B cell (primary cell): Measurements from ENCODE around the gene NAGPA. TPM values are rescaled to one million over a fixed set of nuclear protein-coding genes. Genes with fewer than 3 reads are reported as not detected.

Experiments
- ATAC-seq: fragments of 200-7000 bp; cut with Tn5 transposase; one replicate; pipeline ENCODE4 v1.10.0; 2021; ENCODE audit warnings: low read depth, mild to moderate bottlenecking, moderate number of reproducible peaks, moderate library complexity
- CTCF ChIA-PET: fragments of 350-600 bp; sonication (Branson Sonifier 250); formaldehyde crosslinking; loops from one replicate; lab custom pipeline; 2021; ENCODE audit warnings: antibody characterized with exemption, inconsistent platforms; lab: Charles Lee
- POLR2A ChIA-PET: fragments of 350-600 bp; sonication (Branson Sonifier 250); formaldehyde crosslinking; loops from one replicate; lab custom pipeline; 2021; ENCODE audit warnings: antibody characterized with exemption; lab: Charles Lee
- DNase-seq: peaks from one replicate; pipeline ENCODE4 v3.0.0; 2013
- H2AFZ ChIP-seq: 2 replicates; pipeline ENCODE4 v1.6.1; 2012; ENCODE audit warnings: mild to moderate bottlenecking, low read depth, low read length; ENCODE audit not compliant: insufficient read depth, poor library complexity, severe bottlenecking
- H3K27ac ChIP-seq, 2 donors: 1 replicate in 1 of 2; 2 replicates in 1 of 2; pipeline ENCODE4 v1.5.1; 2012 to 2013; ENCODE audit warnings: low read length in 2 of 2, mild to moderate bottlenecking in 2 of 2, moderate library complexity in 1 of 2
- H3K27me3 ChIP-seq, 4 experiments: fragments of 200-600 bp in 1 of 4; sonication (generic) in 1 of 4; replicated peaks in 1 of 4; 1 replicate in 2 of 4; 2 replicates in 2 of 4; pipeline versions ENCODE4 v1.6.1 to v1.7.0; 2013 to 2016; ENCODE audit warnings: low read length in 3 of 4, mild to moderate bottlenecking in 2 of 4, mixed read lengths in 1 of 4, moderate library complexity in 1 of 4; ENCODE audit not compliant: insufficient read depth in 4 of 4, control insufficient read depth in 3 of 4; ENCODE audit errors: control extremely low read depth in 1 of 4
- H3K36me3 ChIP-seq, 2 experiments: replicated peaks in 1 of 2; 1 replicate in 1 of 2; 2 replicates in 1 of 2; pipeline versions ENCODE4 v1.6.1 to v1.7.1; 2013; ENCODE audit warnings: low read length in 1 of 2; ENCODE audit not compliant: insufficient read depth in 2 of 2, control insufficient read depth in 1 of 2; ENCODE audit errors: control extremely low read depth in 1 of 2, extremely low read depth in 1 of 2
- H3K4me1 ChIP-seq, 2 donors: fragments of 200-600 bp in 1 of 2; sonication (generic) in 1 of 2; 1 replicate in 1 of 2; 2 replicates in 1 of 2; pipeline versions ENCODE4 v1.5.1 to v1.6.1; 2013 to 2017; ENCODE audit warnings: low read length in 2 of 2; ENCODE audit not compliant: control insufficient read depth in 2 of 2, insufficient read depth in 2 of 2
- H3K4me2 ChIP-seq: replicated peaks from 2 replicates; pipeline ENCODE3; 2012; ENCODE audit warnings: mild to moderate bottlenecking, low read depth, low read length; ENCODE audit not compliant: poor library complexity, severe bottlenecking
- H3K4me3 ChIP-seq, 5 experiments: fragments of 200-600 bp in 1 of 5; sonication (generic) in 1 of 5; 1 replicate in 3 of 5; 2 replicates in 2 of 5; pipeline versions ENCODE4 v1.5.1 to v1.7.0; 2011 to 2016; ENCODE audit warnings: low read length in 4 of 5, mild to moderate bottlenecking in 4 of 5, low read depth in 2 of 5, control low read depth in 1 of 5, moderate library complexity in 1 of 5; ENCODE audit not compliant: insufficient read depth in 1 of 5; ENCODE audit errors: control extremely low read depth in 1 of 5, extremely low read depth in 1 of 5
- H3K79me2 ChIP-seq: fragments of 200-600 bp; sonication (generic); one replicate; pipeline ENCODE4 v1.6.0; 2016; ENCODE audit warnings: low read length; ENCODE audit not compliant: control insufficient read depth, insufficient read depth
- H3K9ac ChIP-seq: fragments of 200-600 bp; sonication (generic); 2 replicates; pipeline ENCODE4 v1.6.1; 2017; ENCODE audit warnings: mild to moderate bottlenecking, low read length, moderate library complexity
- H3K9me3 ChIP-seq, 3 donors: one replicate each; pipeline versions ENCODE4 v1.6.1 to v1.7.1; 2013; ENCODE audit warnings: low read length in 2 of 3; ENCODE audit not compliant: control insufficient read depth in 2 of 3, insufficient read depth in 1 of 3; ENCODE audit errors: control extremely low read depth in 1 of 3
- H4K20me1 ChIP-seq: 2 replicates; pipeline ENCODE4 v1.6.0; 2012; ENCODE audit warnings: mild to moderate bottlenecking, low read length; ENCODE audit not compliant: insufficient read depth, control insufficient read depth, poor library complexity, severe bottlenecking
- H3K27ac Mint-ChIP-seq: one replicate; pipeline ENCODE4 v1.8.0; 2021; ENCODE audit warnings: mixed read lengths
- H3K27me3 Mint-ChIP-seq: one replicate; pipeline ENCODE4 v1.8.0; 2021; ENCODE audit warnings: mixed read lengths
- H3K4me1 Mint-ChIP-seq: one replicate; pipeline ENCODE4 v1.8.0; 2021; ENCODE audit warnings: mixed read lengths
- H3K4me3 Mint-ChIP-seq: one replicate; pipeline ENCODE4 v1.8.0; 2021; ENCODE audit warnings: mixed read lengths
- H3K9me3 Mint-ChIP-seq: one replicate; pipeline ENCODE4 v1.8.0; 2022; ENCODE audit warnings: mixed read lengths; ENCODE audit not compliant: insufficient read depth
- CTCF ChIP-seq: fragments of 200-600 bp; IDR thresholded peaks from one replicate; pipeline ENCODE4 v1.8.0; 2022; ENCODE audit warnings: antibody characterized with exemption, mild to moderate bottlenecking
- EZH2 ChIP-seq: IDR thresholded peaks from 2 replicates; pipeline ENCODE4 v1.6.1; 2012; ENCODE audit warnings: borderline replicate concordance, low read depth, mild to moderate bottlenecking, moderate library complexity, low read length; ENCODE audit not compliant: insufficient read depth, poor library complexity, severe bottlenecking
- WGBS: methylation state at CpG from one replicate; pipeline ENCODE4 v1.1.5; 2013; ENCODE audit warnings: missing lambda C conversion rate; ENCODE audit not compliant: insufficient coverage; 5-methylcytosine and 5-hydroxymethylcytosine counted together
- intact Hi-C: fragments of 100-400 bp; cut with micrococcal nuclease; formaldehyde crosslinking; loops from one replicate; pipeline ENCODE4 v1.10.0; 2022
- polyA plus RNA-seq: library from polyadenylated mRNA; depleted of rRNA; stranded (reverse); fragments of >200 nt; gene quantifications from 2 replicates; pipeline ENCODE4 v1.2.3, GENCODE V29; 2012
- total RNA-seq, 2 donors: library from RNA; stranded (reverse); fragments of 120-200 nt in 1 of 2; gene quantifications; 1 replicate in 1 of 2; 2 replicates in 1 of 2; pipeline versions ENCODE4 v1.2.3 to v1.2.4, GENCODE V29; 2013 to 2022

The NAGPA gene
- total and polyA plus RNA-seq, 2 donors (not counting 1 experiment from before 2014, with no cell fraction given) = 38.4 to 38.6 TPM

GRCh38 chr16:5006348-5007193 lies 27.2 kb downstream of the NAGPA start:
- DNase-seq (no peak), ATAC-seq (no peak)
- H3K4me2 ChIP-seq = no peak overlapping the region
- no peaks in the 10 kb centered on the region for H4K20me1 ChIP-seq
- peaks cover 0 to 8% (median 0%) of the 10 kb centered on the region in 4 experiments for H3K27me3 ChIP-seq
- Mint-ChIP-seq H3K27ac (no peak overlapping the region), H3K4me1 (peaks cover under 1% of the 10 kb centered on the region), H3K27me3 (peaks cover 26% of the 10 kb centered on the region), H3K9me3 (no peaks in the 10 kb centered on the region), H3K4me3 (no peak overlapping the region)
- no peak overlapping the region for H2AFZ ChIP-seq
- H3K4me1 ChIP-seq = no peaks in the 10 kb centered on the region
- no peak overlapping the region for H3K4me3 ChIP-seq
- H3K9ac ChIP-seq = no peak overlapping the region
- intact Hi-C loops = no loop called here
- no peaks in the 10 kb centered on the region for H3K79me2 ChIP-seq
- H3K27ac ChIP-seq = no peak overlapping the region
- no peak for TF ChIP-seq EZH2
- ChIA-PET CTCF (no interaction called here), POLR2A (no interaction called here)
- H3K36me3 ChIP-seq = no peaks in the 10 kb centered on the region
- H3K9me3 ChIP-seq = no peaks in the 10 kb centered on the region
- 89% methylated on average over 19 of the region's 22 CpGs for WGBS

GRCh38 chr16:5005916-5006315 lies 27.8 kb downstream of the NAGPA start:
- peaks cover 2% of the 10 kb centered on the region for H3K4me1 Mint-ChIP-seq
- H3K27me3 ChIP-seq = peaks cover 0 to 8% (median 0%) of the 10 kb centered on the region in 4 experiments
- H3K4me2 ChIP-seq = no peak overlapping the region
- intact Hi-C loops = no loop called here
- TF ChIP-seq CTCF (no peak), EZH2 (no peak)
- H3K4me1 ChIP-seq = no peaks in the 10 kb centered on the region
- ATAC-seq (no peak), DNase-seq (no peak)
- no peak overlapping the region for H3K27ac ChIP-seq
- no peaks in the 10 kb centered on the region for H3K9me3 Mint-ChIP-seq
- no peak overlapping the region for H3K4me3 ChIP-seq
- H4K20me1 ChIP-seq = no peaks in the 10 kb centered on the region
- H2AFZ ChIP-seq = no peak overlapping the region
- peaks cover 28% of the 10 kb centered on the region for H3K27me3 Mint-ChIP-seq
- H3K9me3 ChIP-seq = no peaks in the 10 kb centered on the region
- H3K9ac ChIP-seq = no peak overlapping the region
- ChIA-PET CTCF (no interaction called here), POLR2A (no interaction called here)
- whole genome bisulfite sequencing = 68% methylated on average over 3 of the region's 4 CpGs
- H3K79me2 ChIP-seq = no peaks in the 10 kb centered on the region
- H3K4me3 Mint-ChIP-seq = no peak overlapping the region
- no peak overlapping the region for H3K27ac Mint-ChIP-seq
- no peaks in the 10 kb centered on the region for H3K36me3 ChIP-seq
